Myometrial cell (primary cell): ENCODE data around the gene NBR1. TPM values are rescaled to one million over a fixed set of nuclear protein-coding genes. Genes with fewer than 3 reads are reported as not detected.

Experiments used
- total RNA-seq: library from RNA; depleted of rRNA; stranded (reverse); fragments of >200 nt; gene quantifications from 2 replicates; pipeline ENCODE4 v1.2.3, GENCODE V29; 2015

The NBR1 gene, protein sequence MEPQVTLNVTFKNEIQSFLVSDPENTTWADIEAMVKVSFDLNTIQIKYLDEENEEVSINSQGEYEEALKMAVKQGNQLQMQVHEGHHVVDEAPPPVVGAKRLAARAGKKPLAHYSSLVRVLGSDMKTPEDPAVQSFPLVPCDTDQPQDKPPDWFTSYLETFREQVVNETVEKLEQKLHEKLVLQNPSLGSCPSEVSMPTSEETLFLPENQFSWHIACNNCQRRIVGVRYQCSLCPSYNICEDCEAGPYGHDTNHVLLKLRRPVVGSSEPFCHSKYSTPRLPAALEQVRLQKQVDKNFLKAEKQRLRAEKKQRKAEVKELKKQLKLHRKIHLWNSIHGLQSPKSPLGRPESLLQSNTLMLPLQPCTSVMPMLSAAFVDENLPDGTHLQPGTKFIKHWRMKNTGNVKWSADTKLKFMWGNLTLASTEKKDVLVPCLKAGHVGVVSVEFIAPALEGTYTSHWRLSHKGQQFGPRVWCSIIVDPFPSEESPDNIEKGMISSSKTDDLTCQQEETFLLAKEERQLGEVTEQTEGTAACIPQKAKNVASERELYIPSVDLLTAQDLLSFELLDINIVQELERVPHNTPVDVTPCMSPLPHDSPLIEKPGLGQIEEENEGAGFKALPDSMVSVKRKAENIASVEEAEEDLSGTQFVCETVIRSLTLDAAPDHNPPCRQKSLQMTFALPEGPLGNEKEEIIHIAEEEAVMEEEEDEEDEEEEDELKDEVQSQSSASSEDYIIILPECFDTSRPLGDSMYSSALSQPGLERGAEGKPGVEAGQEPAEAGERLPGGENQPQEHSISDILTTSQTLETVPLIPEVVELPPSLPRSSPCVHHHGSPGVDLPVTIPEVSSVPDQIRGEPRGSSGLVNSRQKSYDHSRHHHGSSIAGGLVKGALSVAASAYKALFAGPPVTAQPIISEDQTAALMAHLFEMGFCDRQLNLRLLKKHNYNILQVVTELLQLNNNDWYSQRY
- total RNA-seq: 68.6 and 87.7 TPM in 2 replicates

DNA sequence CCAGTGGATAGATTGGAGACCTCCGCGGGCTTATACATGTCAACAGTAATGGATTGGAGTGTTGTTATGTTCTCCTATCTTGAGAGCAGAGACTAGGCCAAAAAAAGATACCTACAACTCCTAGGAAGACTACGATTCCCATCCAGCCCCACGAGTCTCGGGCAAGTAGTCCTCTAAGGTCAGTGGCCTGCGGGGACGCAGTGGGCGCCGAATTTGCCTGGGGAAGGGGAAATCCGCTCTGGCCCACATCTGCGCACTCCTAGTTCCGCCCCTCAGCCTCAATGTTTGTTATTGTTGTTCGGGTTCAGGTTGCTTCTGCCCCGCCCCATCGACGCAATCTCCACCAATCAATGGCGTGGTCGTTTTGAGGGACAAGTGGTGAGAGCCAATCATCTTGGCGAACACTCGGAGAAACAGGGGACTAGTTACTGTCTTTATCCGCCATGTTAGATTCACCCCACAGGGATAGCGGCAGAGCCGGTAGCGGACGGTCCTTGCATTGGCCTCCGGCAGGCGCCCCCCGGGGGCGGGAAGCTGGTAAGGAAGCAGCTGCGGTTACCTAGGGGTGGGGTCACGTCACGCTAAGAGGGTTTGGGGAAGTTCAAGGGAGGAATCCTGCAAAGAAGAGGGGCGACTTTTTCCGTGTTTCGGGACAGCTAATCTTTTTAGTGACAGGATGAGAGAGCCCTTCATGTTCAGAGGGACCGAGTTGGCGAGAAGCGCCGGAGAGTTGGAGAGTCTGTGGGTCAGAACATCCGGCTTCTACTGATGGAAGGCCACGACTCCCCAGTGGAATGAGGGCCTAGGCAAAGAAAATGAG is at the start of gene NBR1:
Gene NBR1, plus strand, starts transcription at position 449 of the 820 bp plus-strand sequence. CDS start 4,586 bp downstream, outside the sequence.

DNA sequence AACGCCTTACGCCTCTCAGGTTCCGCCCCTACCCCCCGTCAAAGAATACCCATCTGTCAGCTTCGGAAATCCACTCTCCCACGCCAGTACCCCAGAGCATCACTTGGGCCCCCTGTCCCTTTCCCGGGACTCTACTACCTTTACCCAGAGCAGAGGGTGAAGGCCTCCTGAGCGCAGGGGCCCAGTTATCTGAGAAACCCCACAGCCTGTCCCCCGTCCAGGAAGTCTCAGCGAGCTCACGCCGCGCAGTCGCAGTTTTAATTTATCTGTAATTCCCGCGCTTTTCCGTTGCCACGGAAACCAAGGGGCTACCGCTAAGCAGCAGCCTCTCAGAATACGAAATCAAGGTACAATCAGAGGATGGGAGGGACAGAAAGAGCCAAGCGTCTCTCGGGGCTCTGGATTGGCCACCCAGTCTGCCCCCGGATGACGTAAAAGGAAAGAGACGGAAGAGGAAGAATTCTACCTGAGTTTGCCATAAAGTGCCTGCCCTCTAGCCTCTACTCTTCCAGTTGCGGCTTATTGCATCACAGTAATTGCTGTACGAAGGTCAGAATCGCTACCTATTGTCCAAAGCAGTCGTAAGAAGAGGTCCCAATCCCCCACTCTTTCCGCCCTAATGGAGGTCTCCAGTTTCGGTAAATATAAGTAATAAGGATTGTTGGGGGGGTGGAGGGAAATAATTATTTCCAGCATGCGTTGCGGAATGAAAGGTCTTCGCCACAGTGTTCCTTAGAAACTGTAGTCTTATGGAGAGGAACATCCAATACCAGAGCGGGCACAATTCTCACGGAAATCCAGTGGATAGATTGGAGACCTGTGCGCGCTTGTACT is 45.7 kb upstream of the NBR1 start, which contains the start of gene BRCA1:
Gene BRCA1, minus strand, starts transcription at position 232 of the 834 bp plus-strand sequence. CDS start 1,268 bp downstream, outside the sequence.

DNA sequence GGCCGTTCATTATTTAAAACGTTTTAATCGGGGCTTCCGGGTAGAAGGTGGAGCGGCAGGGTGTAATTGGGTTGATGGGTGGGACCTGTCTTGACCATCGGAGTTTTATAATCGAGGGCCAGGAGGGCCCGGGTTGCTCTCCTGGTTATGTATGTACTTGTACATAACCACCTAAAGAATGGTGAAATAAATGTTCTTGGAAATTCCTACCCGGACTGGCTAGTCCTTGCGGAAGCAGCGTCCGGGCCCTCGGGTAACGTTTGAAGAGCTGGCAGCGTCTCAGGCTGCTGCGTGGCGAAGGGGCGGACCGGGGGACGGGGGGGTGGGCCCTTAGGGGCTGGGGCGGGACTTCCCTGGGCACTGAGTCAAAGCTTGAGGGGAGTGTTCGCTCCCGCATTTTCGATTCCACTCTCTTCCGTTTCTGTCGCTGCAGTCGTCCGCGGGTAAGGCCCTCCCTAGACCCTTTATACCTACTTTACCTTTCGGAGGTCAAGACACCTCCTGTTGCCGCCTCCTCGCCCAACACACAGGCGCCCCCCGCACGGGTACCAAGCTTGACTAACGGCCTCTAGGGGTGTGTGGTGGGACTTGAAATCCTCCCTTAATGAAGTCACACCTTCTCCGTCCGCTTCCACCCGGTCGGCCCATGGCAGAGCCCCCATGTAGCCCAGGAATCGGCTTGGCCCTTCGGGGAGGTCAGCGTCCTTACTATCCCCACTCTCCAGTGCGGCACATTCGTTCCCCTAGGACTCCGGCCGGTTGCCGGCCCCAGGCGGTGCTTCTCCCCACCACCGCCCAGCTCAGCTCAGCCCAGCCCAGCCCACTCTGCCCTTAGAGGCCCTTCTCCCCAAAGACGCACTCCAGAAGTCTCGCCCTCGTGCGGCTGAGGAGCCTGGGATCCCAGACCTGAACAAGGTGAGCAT is 40.7 kb downstream of the NBR1 start, which contains the start of gene TMEM106A:
Gene TMEM106A, plus strand, starts transcription at position 396 of the 923 bp plus-strand sequence. CDS start 1,167 bp downstream, outside the sequence.

DNA sequence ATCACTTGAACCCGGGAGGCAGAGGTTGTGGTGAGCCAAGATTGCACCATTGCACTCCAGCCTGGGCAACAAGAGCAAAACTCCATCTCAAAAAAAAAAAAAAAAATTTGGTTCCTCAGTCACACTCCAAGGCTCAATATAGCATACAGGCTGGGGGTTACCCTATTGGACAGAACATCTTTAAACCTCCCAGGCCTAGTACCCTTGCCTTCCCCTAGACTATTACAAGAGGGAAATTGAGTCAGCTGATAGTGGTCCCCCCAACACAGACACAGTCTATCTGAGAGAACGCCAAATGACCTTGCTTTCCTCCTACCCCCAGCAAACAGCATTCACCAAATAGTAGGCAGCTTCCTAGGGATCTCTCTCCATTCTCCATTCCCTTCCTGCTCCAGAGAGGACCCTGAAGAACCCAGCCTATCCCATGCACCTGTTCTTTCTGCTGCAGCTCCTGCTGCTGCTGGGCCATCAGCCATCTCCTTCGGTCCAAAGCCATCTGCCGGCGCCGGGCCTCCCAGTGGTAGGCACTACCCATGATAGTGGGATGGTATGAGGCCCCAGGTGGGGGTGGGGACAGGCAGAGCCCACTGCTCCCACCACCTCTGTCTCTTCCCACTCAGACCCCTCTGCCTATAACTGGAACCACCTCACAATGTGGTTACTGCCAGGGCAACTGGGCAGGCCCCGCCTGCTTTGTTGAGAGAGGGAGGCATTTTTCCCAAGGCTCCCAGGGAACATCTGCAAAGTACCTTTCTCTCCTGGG is 57.2 kb downstream of the NBR1 start, which contains the start of gene CCDC200:
Gene CCDC200, minus strand, starts transcription at position 604 of the 763 bp plus-strand sequence. Its CDS starts 69 bp downstream, at position 535.

DNA sequence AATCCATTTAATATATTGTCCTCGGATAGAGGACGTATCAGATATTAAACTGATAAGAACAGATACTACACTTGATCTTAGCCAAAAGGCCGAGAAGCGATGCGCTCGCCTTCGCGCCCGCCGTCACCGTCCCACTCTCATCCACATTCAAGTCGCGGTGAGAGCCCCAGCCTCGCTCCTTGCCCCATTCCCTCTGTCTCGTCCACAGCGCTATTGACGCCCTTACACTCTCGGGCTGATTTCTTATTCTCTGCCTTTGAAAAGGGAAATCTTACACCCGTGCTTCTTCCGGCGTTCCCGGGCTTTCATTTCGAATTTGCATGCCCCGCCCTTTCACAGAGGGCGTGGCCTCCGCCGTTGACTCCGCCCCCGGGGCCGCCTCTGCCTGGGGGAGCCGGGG is 62.9 kb downstream of the NBR1 start, which contains the start of gene RNU2-1:
Gene RNU2-1, minus strand, starts transcription at position 101 of the 400 bp plus-strand sequence.

Other genes starting within 250 kb of the NBR1 start
- gene AARSD1, start 206.8 kb upstream of the NBR1 start, total RNA-seq: 25.4 and 39.0 TPM in 2 replicates
- 0.29 and 1.4 TPM in 2 replicates for gene PTGES3L, start 191.1 kb upstream of the NBR1 start, total RNA-seq
- gene RUNDC1, start 190.6 kb upstream of the NBR1 start, total RNA-seq: 6.0 and 8.1 TPM in 2 replicates
- gene RPL27, start 172.8 kb upstream of the NBR1 start, total RNA-seq: 1,299 and 1,434 TPM in 2 replicates
- 50.7 and 79.6 TPM in 2 replicates for gene IFI35, start 164.4 kb upstream of the NBR1 start, total RNA-seq
- 161 and 164 TPM in 2 replicates for gene VAT1, start 148.8 kb upstream of the NBR1 start, total RNA-seq
- 0.71 and 1.2 TPM in 2 replicates for gene RND2, start 146.0 kb upstream of the NBR1 start, total RNA-seq
- 20.2 and 22.5 TPM in 2 replicates for gene BRCA1, start 45.9 kb upstream of the NBR1 start, total RNA-seq
- gene TMEM106A, start 40.7 kb downstream of the NBR1 start, total RNA-seq: 7.1 and 7.5 TPM in 2 replicates
- not detected in 2 replicates for gene CCDC200, start 57.4 kb downstream of the NBR1 start, total RNA-seq
- not detected in 2 replicates for gene RNU2-1, start 62.8 kb downstream of the NBR1 start, total RNA-seq
- gene ARL4D, start 227.8 kb downstream of the NBR1 start, total RNA-seq: 4.9 and 6.7 TPM in 2 replicates